Ecto neural progenitor cell (in vitro differentiated cells): ENCODE results near the gene NUAK2.

Source experiments
- DNase-seq: peaks from one replicate; pipeline ENCODE4 v3.0.0-alpha.2; 2018; ENCODE audit warnings: low spot score

Gene NUAK2

DNA sequence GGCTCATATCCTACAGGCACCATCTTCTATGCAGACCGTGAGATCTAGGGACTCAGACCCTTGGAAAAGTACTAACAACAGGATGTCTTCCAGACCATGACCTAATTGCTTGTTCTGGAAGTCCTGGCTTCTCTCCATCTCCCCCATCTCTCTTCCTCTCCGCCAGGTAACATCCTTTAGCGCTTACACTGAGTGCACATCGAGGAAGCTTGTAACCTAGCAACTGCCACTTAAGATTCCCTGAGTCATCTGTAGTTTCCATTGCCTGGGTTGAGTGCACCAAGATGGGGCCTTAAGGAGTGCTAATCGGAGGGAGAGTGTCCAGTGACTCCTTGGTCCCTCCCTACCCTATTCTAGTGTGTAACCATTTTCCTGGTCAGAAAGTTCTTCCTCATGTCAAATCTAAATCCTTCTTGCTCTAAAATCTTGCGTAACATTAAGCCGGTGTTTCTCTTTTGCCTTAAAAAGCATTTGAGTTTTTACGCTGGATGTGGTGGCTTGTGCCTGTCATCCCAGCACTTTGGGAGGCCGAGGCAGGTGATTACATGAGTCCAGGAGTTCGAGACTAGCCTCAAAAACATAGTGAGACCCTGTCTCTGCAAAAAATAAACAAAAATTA, 25.5 kb upstream of the NUAK2 start:
- DNase-seq: no peak

DNA sequence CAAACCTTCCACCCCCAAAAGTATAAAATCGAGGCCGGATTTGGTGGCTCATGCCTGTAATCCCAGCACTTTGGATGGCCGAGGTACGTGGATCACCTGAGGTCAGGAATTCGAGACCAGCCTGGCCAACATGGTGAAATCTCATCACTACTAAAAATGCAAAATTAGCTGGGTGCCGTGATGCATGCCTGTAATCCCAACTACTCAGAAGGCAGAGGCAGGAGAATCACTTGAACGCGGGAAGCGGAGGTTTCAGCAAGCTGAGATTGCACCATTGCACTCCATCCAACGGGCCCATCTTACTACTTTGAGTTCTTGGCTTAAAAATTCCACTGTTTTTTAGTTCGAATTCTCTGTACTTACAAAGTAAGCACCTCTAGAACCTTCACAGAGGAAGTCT, 24.2 kb upstream of the NUAK2 start:
- no peak for DNase-seq

DNA sequence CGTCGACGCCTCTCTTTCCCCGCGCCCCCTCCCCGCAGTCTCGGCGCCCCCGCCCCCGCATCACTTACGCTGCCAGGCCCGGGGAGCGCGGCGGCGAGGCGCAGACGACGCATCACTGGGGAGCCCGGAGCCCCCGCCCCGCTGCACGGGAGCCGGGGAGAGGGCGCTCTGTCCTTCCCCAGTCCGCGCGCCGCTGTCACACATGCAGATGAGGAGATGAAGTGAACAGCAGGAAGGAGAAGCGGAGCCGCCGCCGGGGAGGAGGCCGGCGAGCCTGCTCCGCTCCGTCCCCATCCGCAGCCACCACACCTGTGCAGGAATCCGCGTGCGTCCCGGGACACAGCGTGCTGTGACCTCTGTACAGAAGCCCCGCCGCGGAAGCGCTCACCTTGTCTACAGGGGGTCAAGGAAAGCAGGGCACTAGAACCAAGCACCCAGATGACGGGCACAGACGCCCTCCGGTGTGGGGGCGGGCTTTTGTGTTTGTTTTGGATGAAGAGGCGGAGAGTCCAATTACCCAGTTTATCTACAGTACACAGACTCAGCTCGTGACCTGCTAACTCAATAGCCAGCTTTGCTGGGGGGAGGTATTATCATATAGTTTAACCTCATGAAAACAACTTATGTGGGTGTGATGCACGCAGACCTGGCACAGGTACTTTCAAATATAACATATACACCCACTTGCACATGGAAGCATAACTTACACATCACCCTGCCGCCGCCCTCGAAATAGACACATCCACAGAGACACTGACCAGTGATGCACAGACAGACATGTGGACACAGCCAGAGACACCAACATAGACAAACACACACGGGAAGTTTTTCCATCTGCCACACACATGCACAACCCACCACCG, 22.8 kb upstream of the NUAK2 start:
- peak; percentile 74 for DNase-seq

DNA sequence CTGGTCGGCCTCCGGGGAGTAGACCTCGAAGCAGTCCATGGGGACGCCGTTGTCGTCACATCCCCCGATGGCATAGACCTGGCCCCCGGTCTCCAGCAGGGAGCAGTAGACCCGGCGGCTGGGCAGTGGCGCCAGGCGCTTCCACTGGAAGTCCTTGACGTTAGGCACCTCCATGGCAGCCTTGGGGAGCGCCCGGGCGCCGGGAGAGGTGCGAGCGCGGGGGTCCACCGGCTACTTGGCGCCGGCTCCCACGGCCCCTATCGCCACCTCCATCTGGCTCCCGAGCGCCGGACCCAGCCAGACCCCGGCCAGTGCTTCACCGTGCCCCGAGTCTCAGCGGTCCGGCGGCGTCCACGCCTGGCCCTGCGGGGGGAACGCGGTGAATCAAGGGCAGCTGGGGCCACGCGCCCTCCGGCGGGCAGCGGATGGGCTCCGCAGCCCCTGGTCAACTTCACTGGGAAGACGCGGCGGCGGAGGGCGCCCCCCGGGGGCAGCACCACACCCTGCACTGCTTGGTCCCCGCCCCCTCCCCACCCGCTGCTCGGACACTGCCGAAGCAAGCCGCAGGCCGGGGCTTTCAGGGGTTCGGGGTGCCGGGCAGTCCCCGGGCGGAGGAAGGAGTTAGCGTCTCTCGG, 22.0 kb upstream of the NUAK2 start:
- DNase-seq: peak; percentile 78

DNA sequence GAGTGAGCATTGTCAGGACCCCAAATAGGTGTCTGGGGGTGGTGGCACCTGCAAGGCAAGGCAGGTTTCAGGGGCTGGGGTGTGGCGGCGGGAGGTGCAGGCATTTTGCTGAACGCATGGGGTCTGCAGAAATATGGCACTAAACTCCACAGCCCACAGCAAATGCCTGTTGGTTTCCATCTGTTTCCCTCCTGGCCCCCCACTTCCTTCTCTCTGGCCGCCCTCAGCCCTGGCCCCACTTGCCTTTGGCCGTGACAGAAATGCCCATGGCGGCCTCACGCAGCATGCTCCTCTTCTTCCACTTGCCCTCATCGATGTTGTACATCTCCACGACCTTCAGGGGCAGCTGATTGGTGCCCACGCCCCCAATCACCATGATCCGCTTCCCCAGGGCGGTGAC, 21.4 kb upstream of the NUAK2 start:
- DNase-seq: no peak

DNA sequence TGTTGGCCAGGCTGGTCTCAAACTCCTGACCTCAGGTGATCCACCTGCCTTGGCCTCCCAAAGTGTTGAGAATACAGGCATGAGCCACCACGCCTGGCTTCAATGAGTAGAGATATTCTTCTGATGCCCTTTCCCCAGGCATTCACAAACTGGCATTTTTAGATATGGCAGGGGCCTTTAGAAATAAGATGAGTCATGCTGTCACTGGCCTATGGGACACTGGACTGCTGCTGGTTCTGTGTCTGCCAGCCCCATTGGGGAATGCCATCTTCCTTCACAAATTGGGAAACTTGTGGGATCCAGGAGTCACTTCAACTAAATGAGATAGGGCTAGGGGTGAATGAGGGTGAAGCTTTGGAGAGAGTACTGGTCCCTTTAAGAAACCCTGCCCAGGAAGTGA, 19.1 kb upstream of the NUAK2 start:
- no peak for DNase-seq

DNA sequence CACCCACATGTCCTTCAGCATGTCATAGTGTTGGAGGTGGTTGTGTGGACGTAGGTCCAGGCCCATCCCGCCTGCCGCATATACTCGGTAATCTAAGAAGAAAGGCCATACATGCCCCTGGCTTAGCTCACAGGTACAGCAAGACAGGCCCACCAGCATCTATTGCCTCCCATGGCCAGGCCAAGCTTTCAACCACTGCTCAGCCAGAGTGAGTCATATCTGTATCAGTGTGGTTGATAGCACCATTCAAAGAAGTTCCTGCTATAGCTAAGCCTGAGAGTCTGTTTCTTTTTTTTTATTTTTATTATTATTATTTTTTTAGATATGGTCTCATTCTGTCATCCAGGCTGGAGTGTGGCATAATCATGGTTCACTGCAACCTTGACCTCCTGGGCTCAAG, 18.2 kb upstream of the NUAK2 start:
- DNase-seq: no peak

DNA sequence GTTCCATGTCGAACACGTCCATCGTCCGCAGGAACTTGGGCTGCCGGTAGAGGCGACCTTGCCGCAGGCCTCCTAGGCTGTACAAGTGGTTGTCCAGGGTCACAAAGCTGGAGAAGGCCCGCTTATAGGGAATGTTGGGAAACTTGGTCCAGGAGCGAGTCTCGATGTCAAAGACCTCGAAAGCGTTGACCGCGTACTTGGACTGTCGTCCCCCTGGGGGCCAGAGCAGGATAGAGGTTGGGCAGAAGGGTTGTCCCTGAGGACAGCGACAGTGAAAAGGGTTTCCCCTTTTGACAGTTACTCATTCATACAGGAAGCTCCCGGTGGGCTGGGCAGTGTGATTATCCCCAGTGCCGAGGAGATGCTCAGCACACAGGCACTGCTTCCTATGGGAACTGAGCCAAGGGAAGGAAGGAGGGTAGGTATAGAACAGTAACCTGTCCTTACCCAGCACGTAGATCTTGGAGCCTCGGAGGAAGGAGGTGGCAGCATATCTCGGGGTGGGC, 17.7 kb upstream of the NUAK2 start:
- no peak for DNase-seq

DNA sequence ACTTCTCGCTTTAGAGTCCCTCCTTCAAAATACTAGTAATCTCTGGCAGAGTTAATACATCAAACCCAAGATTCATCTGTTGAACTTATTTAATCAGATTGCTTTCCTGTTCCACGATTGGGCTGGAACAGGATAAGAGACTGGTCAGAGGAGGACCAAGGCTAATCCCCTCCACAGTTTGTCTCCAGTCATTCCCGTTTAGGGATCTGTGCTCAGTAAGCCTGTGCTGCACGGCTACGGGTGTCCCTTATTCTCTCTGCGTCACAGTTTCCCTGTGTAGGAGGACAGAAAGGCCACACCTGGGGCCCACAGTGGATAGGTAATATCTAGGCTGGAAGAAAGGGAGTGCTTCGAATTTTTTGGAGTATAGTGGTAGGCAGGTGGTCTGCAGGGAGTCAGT, 16.5 kb upstream of the NUAK2 start:
- DNase-seq: no peak

DNA sequence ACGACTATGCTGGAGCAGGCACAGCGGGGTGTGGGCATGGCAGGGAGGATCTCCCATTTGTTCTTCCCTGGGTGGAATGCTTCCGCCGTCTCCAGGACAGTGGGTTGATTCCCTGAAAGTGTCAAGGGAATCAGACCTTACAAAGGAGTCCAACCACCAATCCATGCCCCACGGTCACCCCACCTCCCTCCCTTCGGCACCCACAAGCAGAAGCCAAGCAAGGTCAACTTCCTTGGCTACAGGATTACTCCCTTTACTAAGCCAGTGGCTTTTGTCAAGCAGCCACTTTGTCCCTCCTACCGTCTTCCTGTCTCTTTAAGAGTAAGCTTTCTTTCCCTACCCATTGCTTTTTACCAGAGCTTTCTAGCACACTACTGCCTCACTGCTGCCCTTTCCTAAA, 15.9 kb upstream of the NUAK2 start:
- no peak for DNase-seq

DNA sequence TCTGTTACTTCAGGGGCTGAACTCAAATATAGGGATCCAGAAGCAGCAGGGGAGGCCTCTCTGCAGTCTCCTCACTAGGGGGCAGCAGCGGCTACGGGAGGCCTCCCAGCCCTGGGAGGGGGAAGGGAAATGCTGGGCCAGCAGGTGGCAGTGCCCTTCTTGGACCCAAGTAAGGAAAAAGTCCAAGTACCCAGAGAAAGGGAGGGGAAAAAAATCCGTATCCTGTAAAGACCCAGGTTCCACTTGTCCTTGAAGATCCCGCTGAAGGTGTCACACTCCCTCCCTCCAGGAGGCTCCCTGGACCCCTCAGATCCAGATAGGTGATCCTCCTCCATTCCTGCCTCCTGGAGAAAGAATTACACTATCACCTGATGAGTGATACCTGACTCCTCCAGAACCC, 14.1 kb upstream of the NUAK2 start:
- DNase-seq: peak; percentile 86

DNA sequence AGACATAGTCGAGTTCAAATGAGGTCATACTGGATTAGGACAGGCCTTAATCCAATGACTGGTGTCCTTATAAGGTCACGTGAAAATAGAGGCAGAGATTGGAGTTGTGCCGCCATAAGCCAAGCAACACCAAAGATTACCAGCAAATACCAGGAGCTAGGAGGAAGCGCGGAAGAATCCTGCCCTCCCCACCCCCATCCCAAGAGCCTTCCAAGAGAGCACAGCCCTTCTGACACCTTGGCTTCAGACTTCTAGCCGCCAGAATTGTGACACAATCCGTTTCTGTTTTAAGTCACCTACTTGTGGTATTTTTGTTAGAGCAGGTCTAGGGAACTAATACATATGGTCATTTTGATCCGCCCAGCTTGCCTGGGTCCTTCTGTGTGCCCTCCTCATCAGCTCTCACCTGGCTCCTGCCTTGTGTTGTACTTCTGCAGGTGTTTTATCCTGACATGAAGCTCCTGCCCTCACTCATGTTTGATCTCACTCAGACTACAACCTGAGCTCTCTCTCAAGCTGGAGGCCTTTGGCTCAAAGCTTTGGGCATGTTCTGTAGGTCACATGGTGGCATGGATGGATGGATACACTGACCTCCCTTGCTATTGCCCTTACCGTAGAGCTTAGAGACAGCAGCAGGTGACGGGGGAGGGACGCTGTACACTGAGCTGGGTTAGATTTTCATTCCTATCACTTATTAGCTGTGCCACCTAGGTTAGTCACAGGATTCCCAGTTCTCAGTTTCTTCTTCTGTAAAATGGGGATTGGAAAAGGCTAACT, 10.7 kb upstream of the NUAK2 start:
- DNase-seq: no peak

DNA sequence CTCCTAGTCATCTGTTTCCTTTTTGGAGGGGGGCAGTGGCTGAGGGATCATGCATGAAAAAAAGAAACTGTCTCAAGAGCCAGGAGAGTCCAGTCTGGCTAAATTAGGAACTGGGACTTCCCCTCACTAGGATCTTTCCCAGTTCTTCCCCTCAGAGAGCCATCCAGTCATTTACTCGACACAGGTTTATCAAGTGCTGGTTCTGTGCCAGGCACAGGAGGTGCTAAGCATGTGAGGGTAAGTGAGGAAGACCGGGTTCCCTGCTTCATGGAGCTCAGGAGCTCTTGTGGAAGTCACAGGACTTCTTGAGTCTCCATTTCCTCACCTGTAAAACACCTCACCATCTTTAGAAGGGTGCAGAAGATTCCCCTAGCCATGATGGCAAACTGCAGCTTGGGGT, 8.6 kb upstream of the NUAK2 start:
- no peak for DNase-seq

DNA sequence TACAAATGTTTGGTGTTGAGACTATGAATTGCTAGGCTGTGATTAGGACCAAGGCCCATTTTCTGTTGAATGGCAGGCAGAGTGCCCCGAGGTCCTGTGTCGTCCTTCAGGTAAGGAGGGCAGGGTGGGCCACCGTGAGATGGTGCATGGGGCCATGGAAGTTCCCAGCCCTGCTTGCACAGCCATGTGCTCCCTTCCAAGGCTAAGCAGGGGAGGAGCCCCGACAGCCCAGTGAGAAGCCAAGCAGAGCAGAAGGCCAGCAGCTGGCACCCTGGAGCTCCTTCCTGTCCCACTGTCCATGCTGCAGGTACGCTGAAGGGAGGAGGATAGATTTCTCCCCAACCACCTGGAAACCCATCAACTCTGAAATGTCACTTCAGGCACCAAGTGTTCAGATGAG, 8.2 kb upstream of the NUAK2 start:
- DNase-seq: no peak

DNA sequence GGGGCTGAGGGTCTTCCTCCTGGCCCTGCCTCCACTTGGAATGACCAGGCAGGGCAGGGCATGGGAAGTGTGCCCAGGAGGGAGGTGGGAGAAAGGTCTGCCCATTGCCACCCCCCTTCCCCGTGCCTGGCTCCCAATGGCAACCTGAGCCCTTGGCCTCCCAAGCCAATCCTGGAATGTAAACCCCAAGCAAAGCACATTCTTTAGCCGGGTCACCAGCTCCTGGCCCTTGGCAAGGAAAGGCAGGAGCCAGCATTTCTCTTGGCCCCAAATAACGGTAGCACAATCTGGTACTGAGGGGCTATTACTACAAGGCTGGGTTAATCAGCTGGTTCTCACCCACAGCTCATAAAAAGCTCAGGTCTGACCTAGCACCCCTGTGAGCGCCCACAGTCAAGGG, 6.9 kb upstream of the NUAK2 start:
- no peak for DNase-seq

DNA sequence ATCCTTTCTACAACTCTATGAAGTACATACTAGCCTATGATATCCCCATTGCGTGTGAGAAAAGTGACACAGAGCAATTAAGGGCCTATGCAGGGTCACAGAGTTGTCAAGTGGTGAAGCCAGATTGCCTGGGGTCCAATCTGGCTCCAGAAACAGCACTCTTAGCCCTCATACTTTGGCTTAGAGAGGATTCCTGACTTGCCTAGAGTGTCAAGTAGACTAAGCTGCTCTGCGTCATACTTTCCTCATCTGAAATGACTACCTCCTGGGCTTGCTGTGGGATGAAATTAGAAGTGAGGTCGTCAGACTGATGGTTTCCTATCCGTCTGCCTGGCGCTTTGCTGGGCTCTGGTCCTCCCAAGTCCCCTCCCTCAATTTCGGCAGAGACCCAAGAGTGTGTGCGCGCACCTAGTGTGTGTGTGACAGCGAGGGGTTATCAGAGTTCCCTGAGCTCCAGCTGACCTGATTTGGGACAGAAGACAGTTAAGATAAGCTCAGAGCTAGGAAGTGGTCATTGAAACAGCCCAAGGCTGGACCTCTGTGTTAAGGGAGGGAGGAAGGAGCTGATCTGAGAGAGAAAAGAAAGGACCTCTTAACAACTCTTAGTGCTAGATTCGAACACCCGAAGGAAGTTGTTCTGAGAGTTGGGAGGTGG, 5.4 kb upstream of the NUAK2 start:
- DNase-seq: no peak

DNA sequence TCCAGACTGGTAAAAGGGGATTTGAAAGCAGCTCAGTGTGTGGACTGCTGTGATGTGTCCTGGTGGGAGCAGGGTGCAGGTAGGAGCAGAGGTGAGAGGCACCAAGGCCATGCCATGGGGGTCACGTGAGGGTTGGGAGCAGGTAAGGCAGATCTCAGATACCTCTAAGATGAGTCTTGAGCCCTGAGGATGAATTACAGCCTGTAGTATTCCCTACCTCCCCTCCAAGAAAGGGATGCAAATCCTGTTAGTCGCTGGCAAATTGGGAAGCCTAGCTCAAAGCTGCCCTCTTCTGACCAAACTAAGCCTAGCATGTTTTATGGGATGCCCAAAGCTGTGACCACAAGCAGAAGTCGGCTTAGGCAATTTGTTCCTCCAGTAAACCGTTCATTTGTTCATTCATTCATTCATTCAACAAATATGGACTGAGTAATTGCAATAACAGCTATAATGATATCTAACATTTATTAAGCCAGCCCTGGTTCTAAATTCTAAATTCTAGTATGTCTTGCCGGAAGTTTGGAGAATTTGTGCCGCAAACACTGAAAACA, 3.9 kb upstream of the NUAK2 start:
- peak; percentile 81 for DNase-seq

DNA sequence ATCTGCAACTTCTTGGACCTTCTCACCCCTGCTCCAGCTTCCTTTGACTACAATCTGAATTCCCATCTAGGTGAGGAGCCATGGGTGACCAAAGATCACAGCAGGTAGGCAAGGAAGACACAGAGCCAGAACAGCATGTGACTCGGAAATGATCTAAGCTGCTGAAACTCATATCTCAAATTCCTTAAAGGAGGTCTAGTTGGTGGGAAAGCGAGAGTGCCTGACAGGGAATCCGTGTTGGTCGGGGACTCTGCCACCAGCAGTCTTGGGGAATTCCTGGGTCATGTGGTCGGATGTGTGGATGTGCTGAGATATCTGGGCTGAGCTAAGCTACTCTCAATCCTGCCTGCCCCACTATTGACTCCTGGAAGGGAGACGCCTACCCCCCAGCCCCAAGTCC, 3.2 kb upstream of the NUAK2 start:
- DNase-seq: no peak

DNA sequence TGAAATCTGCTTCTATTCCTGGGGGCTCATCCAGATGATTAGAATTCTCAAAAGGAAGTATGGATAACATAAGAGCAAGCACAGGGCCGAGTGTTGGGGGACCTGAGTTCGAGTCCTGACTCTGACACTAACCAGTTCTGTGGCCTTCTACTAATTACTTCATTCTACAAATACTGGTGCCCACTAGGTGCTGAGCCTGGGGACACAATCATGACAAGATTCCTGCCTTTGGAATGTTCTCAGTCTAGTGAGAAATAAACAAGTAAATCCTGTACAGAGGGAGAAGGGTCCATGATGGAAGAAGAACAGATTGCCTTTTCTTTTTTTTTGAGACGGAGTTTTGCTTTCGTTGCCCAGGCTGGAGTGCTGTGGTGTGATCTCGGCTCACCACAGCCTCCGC, 2.2 kb upstream of the NUAK2 start:
- no peak for DNase-seq

DNA sequence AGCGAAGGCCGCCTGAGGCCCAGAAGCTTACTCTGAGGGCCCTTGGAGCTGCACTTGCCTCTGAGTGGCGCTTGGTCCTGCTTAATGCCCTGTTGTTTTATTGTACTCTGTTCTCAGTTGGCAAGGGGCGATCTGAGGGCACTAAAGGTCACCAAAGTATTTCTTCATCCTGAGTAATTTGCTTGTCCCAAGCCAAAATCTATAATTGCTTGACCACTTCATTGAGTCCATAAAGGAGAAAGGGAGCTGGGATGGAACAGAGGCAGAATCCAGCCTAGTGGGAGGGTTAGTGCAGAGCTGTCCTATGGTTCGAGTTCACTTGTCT, 376 bp upstream of the NUAK2 start:
- no peak for DNase-seq

DNA sequence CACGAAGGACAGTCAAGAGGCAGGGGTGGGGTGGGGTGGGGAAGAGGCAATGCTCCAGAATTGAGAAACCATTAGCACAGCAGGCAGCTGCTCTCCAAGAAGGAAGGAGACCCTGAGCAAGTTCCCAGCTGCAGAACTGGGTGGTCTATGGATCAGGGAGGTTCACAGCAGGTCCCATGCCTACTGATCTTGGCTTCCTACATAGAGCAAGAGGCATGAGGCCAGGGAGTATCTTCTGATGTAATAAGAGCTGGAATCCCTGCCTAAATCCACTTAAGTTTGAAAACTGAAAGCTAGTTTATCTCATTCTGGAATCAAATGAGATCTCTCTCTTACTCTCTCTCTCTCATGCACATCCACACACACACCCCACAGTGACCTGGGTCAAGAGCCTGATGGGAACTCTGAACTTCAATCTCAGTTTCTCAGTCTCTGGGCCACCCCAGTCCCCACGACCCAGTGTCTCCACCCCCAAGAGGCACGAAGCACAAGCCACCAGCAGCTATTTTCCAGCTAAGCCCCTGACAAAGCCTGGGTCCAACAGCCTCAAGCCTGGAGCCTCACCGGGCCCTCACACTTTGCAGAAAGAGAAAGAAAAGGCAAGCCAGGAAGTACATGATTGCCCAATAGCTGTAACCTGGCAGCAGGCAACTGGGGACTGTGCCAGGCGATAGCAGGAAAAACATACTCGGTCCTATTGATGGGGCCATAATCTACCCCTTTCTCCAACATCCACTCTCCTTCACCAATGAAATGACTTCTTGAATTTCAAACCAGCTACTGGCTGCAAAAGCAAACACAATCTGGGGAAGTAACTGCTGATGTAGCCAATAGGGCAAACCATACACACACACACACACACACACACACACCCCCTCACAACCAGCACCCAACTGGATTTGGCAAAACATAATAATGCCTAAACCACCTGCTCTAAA, 2.2 kb downstream of the NUAK2 start:
- no peak for DNase-seq
